Pancreas (tissue), 10 donors: ENCODE results near the gene NXN. TPM values are rescaled to one million over a fixed set of nuclear protein-coding genes. Genes with fewer than 3 reads are reported as not detected.
"Not testable (repeated sequence)": the region's sequence is repeated elsewhere in the genome, so short reads cannot be mapped to it uniquely, and the experiment has no call there.

Source experiments
- ATAC-seq, 4 donors: fragments of 200-7000 bp; cut with Tn5 transposase; one replicate each; pipeline versions ENCODE4 v1.8.0 to v1.9.1; 2020; ENCODE audit warnings: mild to moderate bottlenecking in 4 of 4, moderate library complexity in 4 of 4
- DNase-seq, 6 donors: peaks; one replicate each; pipeline ENCODE4 v3.0.0-alpha.2; 2020
- FAIRE-seq: peaks from 2 replicates; lab custom pipeline; 2012; peaks lifted over from hg19 to GRCh38; lab: Jason Lieb, UNC
- H3K27ac ChIP-seq, 4 donors: fragments of 200-600 bp; sonication (generic); 1 replicate in 3 of 4; 2 replicates in 1 of 4; pipeline versions ENCODE4 v1.5.0 to v1.8.0; 2020
- H3K27me3 ChIP-seq, 4 donors: fragments of 200-600 bp; one replicate each; pipeline ENCODE4 v1.8.0; 2021
- H3K36me3 ChIP-seq, 3 donors: fragments of 200-600 bp; sonication (generic) in 1 of 3; one replicate each; pipeline versions ENCODE4 v1.5.0 to v1.8.0; 2020 to 2021
- H3K4me1 ChIP-seq, 3 donors: fragments of 200-600 bp; one replicate each; pipeline ENCODE4 v1.8.0; 2021
- H3K4me3 ChIP-seq, 4 donors: fragments of 200-600 bp; sonication (generic) in 2 of 4; one replicate each; pipeline versions ENCODE4 v1.5.0 to v1.8.0; 2020 to 2021
- H3K9me3 ChIP-seq, 4 donors: fragments of 200-600 bp; one replicate each; pipeline ENCODE4 v1.8.0; 2021
- WGBS, 2 donors: extraction: QIAGEN DNeasy Blood & Tissue Kit; methylation state at CpG; one replicate each; pipeline ENCODE4 v1.1.7; 2013; 5-methylcytosine and 5-hydroxymethylcytosine counted together
- intact Hi-C, 3 donors: fragments of 100-400 bp; cut with DNase I; formaldehyde crosslinking; loops; one replicate each; pipeline versions ENCODE4 v1.11.1 to v1.14.2; 2022
- polyA plus RNA-seq, 2 donors: library from polyadenylated mRNA; stranded (reverse); fragments of 200-250 nt; gene quantifications; one replicate each; pipeline ENCODE4 v1.2.3, GENCODE V29; 2013
- total RNA-seq, 6 donors: library from RNA; stranded (reverse); fragmentation: NEBNext Ultra II Directional in 4 of 6; extraction: Animal tissue kit (Norgen Biotek cat#: 25700) in 4 of 6; gene quantifications; one replicate each; pipeline versions ENCODE4 v1.2.1 to v1.2.4, GENCODE V29; 2021 to 2023
- TF ChIP-seq, protein P1 (sequence below), 4 donors: fragments of 200-600 bp; sonication (generic) in 3 of 4; IDR thresholded peaks; one replicate each; pipeline versions ENCODE4 v1.5.0 to v1.8.0; 2021; ENCODE audit warnings: antibody characterized with exemption in 4 of 4
- donor health status: healthy with polysubstance abuse.
- donor health status: DM: no; HTN: no; CAD: no; lungs with moderate emphysema.
- donor health status: DM: no; HTN: no; CAD: no.
- donor health status: control.
- donor health status: control.
- donor health status: Bipolar disorder and iron deficiency.
- donor health status: DM: yes; HTN: yes; CAD: no.
- donor health status: DM: no; HTN: no; CAD: no.
- donor health status: DM: no; HTN: no; CAD: no.
- donor health status: DM: yes; HTN: yes; CAD: no.

NXN gene
- total and polyA plus RNA-seq, 8 donors, result 17.4 to 35.0 (median 29.4) TPM

- Histone ChIP-seq H3K9me3 (no peaks in the 10 kb centered on the region), H3K27ac (no peak overlapping the region), H3K27me3 (no peaks in the 10 kb centered on the region), H3K4me1 (peaks cover 7 to 12% (median 11%) of the 10 kb centered on the region in 3 donors), H3K4me3 (no peak overlapping the region), H3K36me3 (no peaks in the 10 kb centered on the region)
- intact Hi-C loops, result no loop called here
- 78 to 79% methylated on average over 15 of the region's 15 CpGs for WGBS, 2 donors
- peak in 2 of 4 donors; percentile 43 to 47 for ATAC-seq
- TF ChIP-seq, protein P1, sequence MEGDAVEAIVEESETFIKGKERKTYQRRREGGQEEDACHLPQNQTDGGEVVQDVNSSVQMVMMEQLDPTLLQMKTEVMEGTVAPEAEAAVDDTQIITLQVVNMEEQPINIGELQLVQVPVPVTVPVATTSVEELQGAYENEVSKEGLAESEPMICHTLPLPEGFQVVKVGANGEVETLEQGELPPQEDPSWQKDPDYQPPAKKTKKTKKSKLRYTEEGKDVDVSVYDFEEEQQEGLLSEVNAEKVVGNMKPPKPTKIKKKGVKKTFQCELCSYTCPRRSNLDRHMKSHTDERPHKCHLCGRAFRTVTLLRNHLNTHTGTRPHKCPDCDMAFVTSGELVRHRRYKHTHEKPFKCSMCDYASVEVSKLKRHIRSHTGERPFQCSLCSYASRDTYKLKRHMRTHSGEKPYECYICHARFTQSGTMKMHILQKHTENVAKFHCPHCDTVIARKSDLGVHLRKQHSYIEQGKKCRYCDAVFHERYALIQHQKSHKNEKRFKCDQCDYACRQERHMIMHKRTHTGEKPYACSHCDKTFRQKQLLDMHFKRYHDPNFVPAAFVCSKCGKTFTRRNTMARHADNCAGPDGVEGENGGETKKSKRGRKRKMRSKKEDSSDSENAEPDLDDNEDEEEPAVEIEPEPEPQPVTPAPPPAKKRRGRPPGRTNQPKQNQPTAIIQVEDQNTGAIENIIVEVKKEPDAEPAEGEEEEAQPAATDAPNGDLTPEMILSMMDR (IDR thresholded peaks at IDR 0.05), result no peak
- FAIRE-seq, result no peak
- DNase-seq, result no peak
These were observed 54.7 kb downstream of the NXN start for GRCh38 chr17:924711-925475.

- H3K36me3 ChIP-seq, ATAC-seq, H3K27ac ChIP-seq, H3K9me3 ChIP-seq, intact Hi-C loops, H3K27me3 ChIP-seq, H3K4me1 ChIP-seq, DNase-seq, FAIRE-seq, H3K4me3 ChIP-seq: not testable (repeated sequence)
- WGBS, 2 donors, result 93 to 95% methylated on average over 15 of the region's 15 CpGs
These were observed 55.3 kb downstream of the NXN start for GRCh38 chr17:924306-924705.

DNA sequence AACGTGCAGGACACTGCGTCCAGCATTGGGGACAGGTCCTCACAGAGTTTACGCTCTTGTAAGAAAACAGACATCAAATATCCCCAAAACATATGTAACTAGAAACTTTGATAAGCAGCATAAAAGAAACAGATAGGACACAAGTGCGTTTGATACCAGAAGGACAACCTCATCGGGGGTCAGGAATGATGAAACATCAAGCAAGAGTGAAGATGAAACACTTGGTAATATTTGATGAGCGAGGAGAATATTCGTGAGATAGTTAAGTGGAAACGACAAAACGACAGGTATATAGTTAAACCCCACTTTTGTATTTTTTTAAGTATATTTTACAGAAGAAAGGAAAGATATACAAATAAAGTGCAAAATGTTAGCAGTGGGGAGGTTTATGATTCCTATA is 55.9 kb downstream of the NXN start:
- H3K4me3 ChIP-seq, result no peak overlapping the region
- H3K4me1 ChIP-seq, result peaks cover 0 to 6% (median 5%) of the 10 kb centered on the region in 3 donors
- FAIRE-seq, result no peak
- intact Hi-C loops, result no loop called here
- WGBS, 2 donors, result 88 to 93% methylated on average over 9 of the region's 9 CpGs
- ATAC-seq, result no peak
- H3K27ac ChIP-seq, result no peak overlapping the region
- H3K27me3 ChIP-seq, result no peaks in the 10 kb centered on the region
- H3K36me3 ChIP-seq, result no peaks in the 10 kb centered on the region
- TF ChIP-seq, protein P1 (IDR thresholded peaks at IDR 0.05), result no peak
- DNase-seq, result no peak
- no peaks in the 10 kb centered on the region for H3K9me3 ChIP-seq

DNA sequence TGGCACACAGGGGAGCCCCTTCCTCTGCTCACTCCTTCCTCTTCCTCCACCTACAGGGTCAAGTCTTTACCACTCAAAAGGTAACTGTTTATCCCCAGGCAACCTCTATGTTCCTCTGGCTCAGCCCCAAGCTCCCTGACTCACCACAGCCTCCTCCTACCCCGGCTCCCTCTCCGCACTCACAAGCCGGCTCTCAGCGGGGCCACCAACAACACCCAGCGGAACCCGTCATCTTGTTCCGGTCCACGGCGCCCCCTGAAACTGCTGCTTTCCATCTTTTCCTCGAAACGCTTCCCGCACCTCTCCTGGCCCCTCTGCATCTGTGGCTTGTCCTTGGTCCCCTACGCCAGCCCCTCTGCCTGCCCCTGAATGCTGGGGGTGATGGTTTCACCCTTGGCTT is 58.4 kb downstream of the NXN start:
- Histone ChIP-seq H3K36me3 (no peaks in the 10 kb centered on the region), H3K27me3 (no peaks in the 10 kb centered on the region), H3K4me1 (no peaks in the 10 kb centered on the region), H3K9me3 (no peaks in the 10 kb centered on the region), H3K27ac (no peak overlapping the region), H3K4me3 (no peak overlapping the region)
- intact Hi-C loops, result no loop called here
- ATAC-seq (peak in 1 of 4 donors; percentile 16), DNase-seq (peak in 1 of 6 donors; percentile 24), FAIRE-seq (no peak)
- TF ChIP-seq, protein P1 (IDR thresholded peaks at IDR 0.05), result no peak
- WGBS, 2 donors, result 94 to 97% methylated on average over 13 of the region's 13 CpGs

DNA sequence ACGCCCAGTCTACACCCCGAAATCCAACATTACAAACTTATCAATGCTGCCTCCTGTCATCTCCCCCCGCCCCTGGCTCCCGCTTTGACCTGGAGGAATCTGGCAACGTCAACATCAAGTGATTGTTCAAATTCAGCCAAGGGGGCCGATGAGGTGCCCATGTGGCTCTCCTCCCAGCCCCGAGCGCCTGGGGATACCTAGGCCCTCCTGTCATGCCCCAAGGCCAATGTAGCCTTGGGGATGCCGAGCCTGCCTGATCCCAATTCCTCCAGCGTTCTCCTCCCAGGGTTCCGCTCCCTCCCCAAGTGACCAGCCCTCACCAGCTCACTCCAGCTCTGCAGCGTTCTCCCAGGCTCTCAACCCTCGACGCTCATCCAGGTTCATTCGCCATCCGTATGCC is 59.4 kb downstream of the NXN start:
- TF ChIP-seq, protein P1 (IDR thresholded peaks at IDR 0.05), result no peak
- DNase-seq (no peak), ATAC-seq (no peak), FAIRE-seq (no peak)
- Histone ChIP-seq H3K27me3 (no peaks in the 10 kb centered on the region), H3K4me3 (no peak overlapping the region), H3K27ac (no peak overlapping the region), H3K36me3 (no peaks in the 10 kb centered on the region), H3K9me3 (no peaks in the 10 kb centered on the region), H3K4me1 (peaks cover 0 to 5% (median 0%) of the 10 kb centered on the region in 3 donors)
- WGBS, 2 donors, result 91 to 94% methylated on average over 16 of the region's 16 CpGs
- intact Hi-C loops, result no loop called here
